Psoas muscle (tissue), 8 donors: ENCODE results near the gene USP20. TPM values are rescaled to one million over a fixed set of nuclear protein-coding genes. Genes with fewer than 3 reads are reported as not detected.
A peak's percentile ranks its signal among the peaks of the same experiment; 100 is the strongest.

ENCODE experiments used
- ATAC-seq, 4 donors: fragments of 200-7000 bp; cut with Tn5 transposase; one replicate each; pipeline ENCODE4 v1.9.1; 2020; ENCODE audit warnings: moderate library complexity in 3 of 4, mild to moderate bottlenecking in 2 of 4
- DNase-seq, 2 donors: peaks; one replicate each; pipeline ENCODE4 v3.0.0-alpha.2; 2020
- H3K27ac ChIP-seq: fragments of 200-600 bp; one replicate; pipeline ENCODE4 v1.8.0; 2022
- H3K27me3 ChIP-seq, 3 donors: fragments of 200-600 bp in 1 of 3; one replicate each; pipeline versions ENCODE4 v1.6.1 to v1.8.0; 2013 to 2022; ENCODE audit warnings: low read length in 2 of 3, mild to moderate bottlenecking in 2 of 3, moderate library complexity in 1 of 3; ENCODE audit not compliant: insufficient read depth in 3 of 3
- H3K36me3 ChIP-seq, 2 donors: fragments of 200-600 bp in 1 of 2; one replicate each; pipeline versions ENCODE4 v1.6.1 to v1.8.0; 2013 to 2022; ENCODE audit warnings: low read depth in 1 of 2, mild to moderate bottlenecking in 1 of 2, moderate library complexity in 1 of 2; ENCODE audit not compliant: insufficient read depth in 1 of 2
- H3K4me1 ChIP-seq: fragments of 200-600 bp; one replicate; pipeline ENCODE4 v1.8.0; 2022
- H3K4me3 ChIP-seq: fragments of 200-600 bp; one replicate; pipeline ENCODE4 v1.8.0; 2022; ENCODE audit warnings: mild to moderate bottlenecking
- H3K9me3 ChIP-seq: fragments of 200-600 bp; one replicate; pipeline ENCODE4 v1.8.0; 2022
- WGBS, 3 donors: extraction: QIAGEN DNeasy Blood & Tissue Kit; methylation state at CpG; one replicate each; pipeline versions ENCODE4 v1.1.6 to v1.1.7; 2013; 5-methylcytosine and 5-hydroxymethylcytosine counted together
- intact Hi-C, 2 donors: fragments of 100-400 bp; cut with DNase I; formaldehyde crosslinking; loops; one replicate each; pipeline versions ENCODE4 v1.11.0 to v1.14.2; 2022
- polyA plus RNA-seq, 3 donors: library from polyadenylated mRNA; stranded (reverse); fragments of 200-250 nt; gene quantifications; one replicate each; pipeline ENCODE4 v1.2.3, GENCODE V29; 2013
- total RNA-seq, 4 donors: library from RNA; stranded (reverse); fragmentation: NEBNext Ultra II Directional in 2 of 4; extraction: Animal tissue kit (Norgen Biotek cat#: 25700) in 2 of 4; gene quantifications; one replicate each; pipeline versions ENCODE4 v1.2.1 to v1.2.4, GENCODE V29; 2021 to 2023
- TF ChIP-seq, protein P1 (sequence below): fragments of 200-600 bp; IDR thresholded peaks from one replicate; pipeline ENCODE4 v1.8.0; 2022; ENCODE audit warnings: antibody characterized with exemption
- donor health status: healthy with polysubstance abuse.
- donor health status: DM: no; HTN: no; CAD: no; lungs with moderate emphysema.
- donor health status: Bipolar disorder and iron deficiency.
- donor health status: healthy.
- donor health status: DM: yes; HTN: yes; CAD: no.
- donor health status: DM: no; HTN: no; CAD: no.
- donor health status: DM: no; HTN: no; CAD: no.
- donor health status: DM: yes; HTN: yes; CAD: no.

Gene USP20
- total and polyA plus RNA-seq, 7 donors: 9.5 to 18.4 (median 15.2) TPM

DNA sequence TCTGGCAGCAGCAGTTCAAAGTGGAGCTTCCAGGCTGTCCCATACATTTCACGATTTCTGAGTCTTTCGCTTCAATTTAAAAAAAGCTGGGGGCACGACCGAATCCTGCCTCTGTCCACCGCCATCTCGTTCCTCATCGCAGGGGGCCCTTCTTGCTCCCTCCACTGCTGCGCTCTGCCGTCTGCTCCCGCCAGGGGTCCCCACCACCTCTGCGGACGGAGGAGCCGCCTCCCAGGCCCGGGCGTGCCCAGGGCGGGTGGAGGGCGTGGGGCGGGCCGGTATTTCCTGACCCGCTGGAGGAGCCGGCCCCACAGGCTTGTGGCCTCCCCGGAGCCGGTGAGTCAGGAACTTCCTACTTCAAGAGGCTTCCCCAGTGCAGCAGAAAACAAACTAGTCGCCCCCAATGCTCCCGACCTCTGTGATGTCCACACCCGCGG lies 50.4 kb downstream of the USP20 start:
- TF ChIP-seq, protein P1, sequence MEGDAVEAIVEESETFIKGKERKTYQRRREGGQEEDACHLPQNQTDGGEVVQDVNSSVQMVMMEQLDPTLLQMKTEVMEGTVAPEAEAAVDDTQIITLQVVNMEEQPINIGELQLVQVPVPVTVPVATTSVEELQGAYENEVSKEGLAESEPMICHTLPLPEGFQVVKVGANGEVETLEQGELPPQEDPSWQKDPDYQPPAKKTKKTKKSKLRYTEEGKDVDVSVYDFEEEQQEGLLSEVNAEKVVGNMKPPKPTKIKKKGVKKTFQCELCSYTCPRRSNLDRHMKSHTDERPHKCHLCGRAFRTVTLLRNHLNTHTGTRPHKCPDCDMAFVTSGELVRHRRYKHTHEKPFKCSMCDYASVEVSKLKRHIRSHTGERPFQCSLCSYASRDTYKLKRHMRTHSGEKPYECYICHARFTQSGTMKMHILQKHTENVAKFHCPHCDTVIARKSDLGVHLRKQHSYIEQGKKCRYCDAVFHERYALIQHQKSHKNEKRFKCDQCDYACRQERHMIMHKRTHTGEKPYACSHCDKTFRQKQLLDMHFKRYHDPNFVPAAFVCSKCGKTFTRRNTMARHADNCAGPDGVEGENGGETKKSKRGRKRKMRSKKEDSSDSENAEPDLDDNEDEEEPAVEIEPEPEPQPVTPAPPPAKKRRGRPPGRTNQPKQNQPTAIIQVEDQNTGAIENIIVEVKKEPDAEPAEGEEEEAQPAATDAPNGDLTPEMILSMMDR: peak; percentile 90
- DNase-seq (peak; percentile 94 to 96), ATAC-seq (peak; percentile 90 to 95 (median 92))
- peaks cover 0 to 43% of the 10 kb centered on the region in 2 donors for H3K36me3 ChIP-seq
- peak overlapping the region; percentile 55 for H3K4me3 ChIP-seq
- intact Hi-C loops: loop anchor here (2.0 to 10.0 kb wide), 6 partner anchors 157 to 352 kb away; partner anchors contain the start of genes FNBP1 (in 1 of the 2) and GPR107 (in 1 of the 2)
- H3K27ac ChIP-seq: peak overlapping the region; percentile 66
- 0 to 1% (median 1%) methylated on average over 23 to 27 of the region's 27 CpGs for WGBS, 3 donors
- H3K27me3 ChIP-seq: no peaks in the 10 kb centered on the region
- H3K9me3 ChIP-seq: no peaks in the 10 kb centered on the region
- peaks cover 18% of the 10 kb centered on the region for H3K4me1 ChIP-seq

DNA sequence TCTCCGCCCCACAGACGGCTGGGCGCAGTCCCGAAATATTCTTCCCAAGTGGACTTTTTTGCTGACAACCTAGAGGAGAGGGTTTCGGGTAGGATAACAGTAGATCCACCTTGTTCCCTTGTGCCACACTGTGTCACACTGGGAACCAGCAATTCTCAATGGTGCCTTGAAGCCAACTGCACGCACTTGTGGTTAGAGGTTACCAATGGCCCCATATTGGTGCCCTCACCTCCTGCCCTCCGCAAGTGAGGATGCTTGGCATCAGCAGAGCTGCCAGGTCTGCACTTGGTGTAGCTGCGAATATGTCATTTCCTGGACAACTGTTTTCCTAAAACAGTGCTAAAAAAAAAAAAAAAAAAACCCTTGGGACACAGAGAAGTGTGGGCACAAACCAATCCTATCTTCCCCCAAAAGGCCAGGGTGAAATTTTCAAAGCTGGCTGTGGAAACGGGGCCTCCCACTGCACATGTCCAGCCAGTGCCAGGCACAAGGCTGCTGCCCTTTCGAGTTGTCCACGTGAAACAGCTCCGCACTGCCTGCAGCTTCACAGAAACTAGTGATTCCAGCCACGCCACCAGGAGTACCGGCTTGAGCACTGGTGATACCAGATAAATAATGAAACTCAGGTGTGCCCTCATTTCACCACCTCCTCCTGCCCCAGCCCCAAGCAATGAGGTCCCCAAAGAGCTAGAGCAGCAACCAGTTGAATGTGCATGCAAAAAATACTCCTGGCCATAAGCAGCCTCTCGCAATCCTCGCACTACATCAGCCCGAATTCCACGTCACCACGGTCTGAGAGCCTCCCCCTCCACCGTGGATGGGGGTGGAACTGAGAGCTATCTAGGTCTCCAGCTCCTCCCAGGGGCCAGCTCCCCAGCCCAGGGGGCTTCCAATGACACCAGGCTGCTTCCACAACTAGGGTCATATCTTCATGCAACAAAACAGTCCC lies 51.2 kb downstream of the USP20 start:
- Histone ChIP-seq H3K9me3 (no peaks in the 10 kb centered on the region), H3K4me1 (peaks cover 18% of the 10 kb centered on the region), H3K27ac (peak overlapping the region; percentile 66), H3K4me3 (peak overlapping the region; percentile 55), H3K36me3 (peaks cover 0 to 43% of the 10 kb centered on the region in 2 donors), H3K27me3 (no peaks in the 10 kb centered on the region)
- DNase-seq (no peak), ATAC-seq (no peak)
- intact Hi-C loops: loop anchor here (2.0 to 10.0 kb wide), 5 partner anchors 166 to 351 kb away; partner anchors contain the start of gene GPR107 (in 1 of the 2)
- 52 to 65% (median 54%) methylated on average over 20 of the region's 20 CpGs for WGBS, 3 donors
- TF ChIP-seq, protein P1: no peak

DNA sequence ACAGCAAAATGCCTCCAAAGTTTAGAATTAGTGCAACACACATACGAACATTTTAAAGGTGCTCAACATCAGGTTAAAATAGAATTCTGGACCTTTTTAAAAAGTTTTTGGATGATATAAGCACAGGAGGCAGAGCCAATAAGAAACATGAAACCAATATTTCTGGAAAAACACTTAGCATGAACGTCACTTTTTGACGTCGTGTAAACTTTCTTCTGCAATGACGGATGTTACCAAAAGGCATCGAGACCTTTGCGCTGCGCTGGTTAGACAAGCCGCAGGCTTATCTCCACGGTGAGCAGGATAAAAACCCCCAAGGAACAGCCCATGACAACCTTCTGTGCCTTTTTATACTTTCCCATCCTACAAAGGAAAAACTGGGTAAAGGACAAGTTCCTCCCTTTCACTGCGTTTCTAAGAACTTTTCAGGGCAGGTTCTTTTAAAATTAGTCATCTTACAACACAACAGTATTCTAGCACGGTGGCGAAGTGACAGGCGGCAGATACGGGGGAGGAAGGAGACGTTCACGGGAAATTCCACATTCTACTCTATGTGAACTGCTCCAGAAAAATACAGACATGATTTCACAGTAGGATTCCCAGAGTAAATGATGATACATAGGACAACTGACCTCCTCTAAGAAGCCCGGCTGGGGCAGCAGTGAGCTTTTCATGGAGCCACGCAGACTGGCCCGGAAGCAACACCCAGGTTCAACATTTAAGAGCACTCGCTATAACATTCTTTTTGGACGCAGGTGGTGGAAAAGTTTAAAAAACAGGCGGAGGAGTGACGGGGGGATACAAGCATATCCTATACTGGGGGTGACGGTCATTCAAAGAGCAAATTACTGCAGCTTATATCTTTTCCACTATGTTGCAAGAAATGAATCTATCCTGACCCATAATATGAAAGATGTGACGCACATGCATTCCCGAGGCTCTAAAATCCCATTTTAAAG lies 52.4 kb downstream of the USP20 start:
- no peak for ATAC-seq
- TF ChIP-seq, protein P1: no peak
- peaks cover 18% of the 10 kb centered on the region for H3K4me1 ChIP-seq
- H3K27me3 ChIP-seq: no peaks in the 10 kb centered on the region
- no peaks in the 10 kb centered on the region for H3K9me3 ChIP-seq
- H3K27ac ChIP-seq: peak overlapping the region; percentile 39
- WGBS, 3 donors: 57 to 59% (median 57%) methylated on average over 27 of the region's 27 CpGs
- DNase-seq: no peak
- H3K4me3 ChIP-seq: peak overlapping the region; percentile 46
- peaks cover 0 to 32% of the 10 kb centered on the region in 2 donors for H3K36me3 ChIP-seq
- intact Hi-C loops: loop anchor here (2.0 to 10.0 kb wide), 5 partner anchors 165 to 350 kb away; partner anchors contain the start of gene GPR107 (in 1 of the 2)
